Activated T-cell treated with anti-CD3 and anti-CD28 coated beads for 48 hours (primary cell): Measurements from ENCODE around the gene ECE1.

Experiments used
- DNase-seq: peaks from one replicate; pipeline ENCODE4 v3.0.0-alpha.2; 2020; ENCODE audit warnings: low read depth

The ECE1 gene

DNA sequence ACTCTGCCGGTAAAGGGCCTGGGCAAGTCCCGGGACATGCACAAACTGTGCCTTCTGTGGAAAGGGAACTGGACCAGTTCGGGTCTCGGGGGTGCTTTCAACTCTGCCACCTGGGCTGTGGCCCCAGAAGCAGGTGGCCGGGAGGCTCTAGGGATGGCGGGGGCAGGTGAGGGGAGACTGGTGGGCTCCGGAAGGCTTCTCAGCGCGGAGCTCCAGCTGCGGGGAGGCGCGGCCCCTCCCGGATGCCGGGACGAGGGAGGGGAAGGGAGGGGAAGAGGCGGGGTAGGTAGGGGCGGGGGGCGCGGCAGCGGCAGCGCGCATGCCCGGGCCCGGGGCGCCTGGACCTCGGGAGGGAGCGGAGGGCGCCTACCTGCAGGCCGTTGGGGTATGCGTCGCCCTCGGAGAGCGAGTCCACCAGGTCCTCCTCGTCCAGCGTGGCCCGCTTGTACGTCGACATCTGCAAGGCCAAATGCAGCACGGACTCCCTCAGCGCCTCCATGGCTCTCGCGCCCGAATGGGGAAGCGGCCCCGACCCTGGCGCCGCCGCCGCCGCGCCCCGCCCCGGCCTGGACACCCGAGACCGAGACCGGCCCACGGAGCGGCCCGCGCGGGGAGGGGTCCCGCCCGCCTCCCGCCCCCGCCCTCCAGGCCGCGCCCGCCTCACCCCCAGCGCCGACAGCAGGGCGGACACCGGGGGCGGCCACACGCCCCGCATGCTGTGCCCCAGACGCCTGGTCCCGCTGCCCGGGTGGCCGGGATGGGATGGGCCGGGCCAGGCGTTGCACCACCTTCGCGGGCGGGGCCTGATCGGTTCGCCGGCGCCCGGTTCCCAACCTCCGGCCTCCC lies at the start of gene ECE1:
Gene ECE1 (minus strand): TSS at position 764 of the 846 bp plus-strand sequence. CDS start 49 bp downstream, at position 715.
- peak; percentile 42 for DNase-seq

DNA sequence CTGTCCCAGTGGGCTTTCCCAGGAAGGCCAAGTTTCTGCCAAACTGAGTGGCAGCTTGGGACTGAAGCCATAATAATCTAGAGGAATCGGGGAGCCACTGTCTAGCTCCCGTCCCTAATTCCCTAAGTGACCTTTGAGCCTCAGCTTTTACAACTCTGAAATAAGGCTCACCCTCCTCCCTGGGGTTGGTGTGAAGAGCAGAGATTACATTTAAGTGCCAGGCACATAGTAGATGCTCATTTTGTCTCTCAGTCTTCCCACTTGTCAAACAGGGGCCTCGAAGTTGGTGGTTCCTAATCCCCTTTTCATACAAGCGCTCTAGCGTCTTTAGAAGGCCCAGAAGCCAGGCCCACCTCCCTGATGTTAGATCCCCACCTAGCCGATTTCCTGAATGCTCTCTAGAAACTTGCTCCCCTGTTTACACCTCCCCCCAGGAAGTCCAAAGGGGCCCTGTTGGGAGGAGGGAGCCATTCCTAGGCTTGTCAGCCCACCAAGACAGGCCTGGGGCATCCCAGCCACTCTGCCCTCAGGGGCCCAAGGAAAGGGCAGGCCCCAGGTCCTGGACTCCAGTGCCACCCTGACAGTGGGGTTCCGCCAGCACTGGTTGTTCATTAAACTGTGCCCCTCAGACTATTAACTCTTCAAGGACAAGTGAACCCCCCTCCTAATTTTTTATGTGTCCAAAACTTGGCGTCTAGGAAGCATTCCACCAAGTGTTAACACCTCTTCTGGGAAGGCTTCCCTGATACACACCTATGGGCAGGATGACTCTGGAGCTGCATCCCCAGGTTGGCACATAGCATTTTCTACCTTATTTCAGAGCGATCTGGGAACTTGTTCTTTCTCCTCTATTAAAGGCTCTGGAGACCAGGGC lies 49.3 kb upstream of the ECE1 start:
- DNase-seq = no peak

DNA sequence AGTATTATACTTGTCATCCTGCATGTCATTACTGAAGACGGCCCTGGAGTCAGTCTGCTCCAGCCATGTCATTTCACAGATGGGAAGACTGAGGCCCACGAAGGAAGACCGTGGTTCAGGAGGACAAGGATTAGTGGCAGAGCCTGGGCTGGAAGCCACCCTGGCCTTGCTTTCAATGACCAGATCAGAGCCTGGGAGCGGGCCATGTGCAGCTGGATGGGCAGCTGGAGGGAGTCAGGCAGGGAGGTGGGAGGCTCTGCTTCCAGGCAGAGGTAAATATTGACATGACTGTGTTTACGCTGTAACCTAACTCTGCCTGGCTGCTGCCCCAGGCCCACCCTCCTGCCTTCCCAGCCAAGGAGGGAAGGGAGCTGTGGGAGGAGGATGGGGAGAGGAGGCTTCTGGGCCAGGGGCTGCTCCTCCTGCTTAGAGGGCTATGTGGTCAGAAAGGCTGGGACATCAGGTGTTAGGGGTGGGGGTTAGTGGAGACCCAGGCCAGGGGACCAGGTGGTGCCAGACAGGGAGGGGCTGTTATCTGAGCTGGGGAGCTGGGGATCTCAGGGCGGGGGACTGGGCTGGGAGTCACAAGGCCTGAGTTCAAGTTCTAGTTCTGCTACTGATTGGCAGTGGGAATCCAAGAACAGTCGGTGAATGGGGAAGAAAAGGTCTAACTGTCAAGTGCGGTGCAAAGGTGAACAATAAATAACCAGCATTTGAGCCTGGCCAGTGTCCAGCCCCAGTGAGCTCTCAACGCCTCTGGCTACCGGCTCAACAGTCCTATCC lies 48.5 kb upstream of the ECE1 start:
- DNase-seq = no peak

DNA sequence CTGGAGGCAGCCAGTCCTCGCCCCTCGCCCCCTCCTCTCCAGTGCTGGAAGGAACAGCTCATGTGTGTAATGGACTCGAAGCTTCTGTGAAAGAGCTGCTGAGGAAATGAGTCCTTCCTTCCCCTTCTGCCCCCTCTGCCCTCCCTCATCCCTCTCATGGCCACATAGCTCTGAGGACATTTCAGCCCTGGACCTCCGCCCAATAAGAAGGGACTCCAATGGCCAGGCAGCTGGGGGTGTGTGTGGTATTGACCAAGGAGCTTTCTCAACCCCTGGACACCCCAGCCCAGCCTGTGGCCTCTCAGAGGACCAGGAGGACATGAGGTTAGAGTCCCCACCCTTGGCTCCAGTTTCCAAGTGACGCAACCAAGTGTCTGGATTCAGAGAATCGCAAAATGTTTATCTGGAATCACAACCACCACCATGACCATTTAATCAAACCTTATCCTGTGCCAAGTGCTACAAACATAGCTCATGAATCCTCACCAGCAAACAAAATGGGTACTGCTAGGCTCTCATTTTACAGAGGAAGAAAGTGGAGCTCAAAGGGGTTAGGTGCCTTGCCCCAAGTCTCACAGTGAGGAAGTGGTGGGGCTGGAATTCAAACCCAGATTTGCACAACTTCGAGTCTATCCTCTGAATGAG lies 47.8 kb upstream of the ECE1 start:
- DNase-seq = no peak

DNA sequence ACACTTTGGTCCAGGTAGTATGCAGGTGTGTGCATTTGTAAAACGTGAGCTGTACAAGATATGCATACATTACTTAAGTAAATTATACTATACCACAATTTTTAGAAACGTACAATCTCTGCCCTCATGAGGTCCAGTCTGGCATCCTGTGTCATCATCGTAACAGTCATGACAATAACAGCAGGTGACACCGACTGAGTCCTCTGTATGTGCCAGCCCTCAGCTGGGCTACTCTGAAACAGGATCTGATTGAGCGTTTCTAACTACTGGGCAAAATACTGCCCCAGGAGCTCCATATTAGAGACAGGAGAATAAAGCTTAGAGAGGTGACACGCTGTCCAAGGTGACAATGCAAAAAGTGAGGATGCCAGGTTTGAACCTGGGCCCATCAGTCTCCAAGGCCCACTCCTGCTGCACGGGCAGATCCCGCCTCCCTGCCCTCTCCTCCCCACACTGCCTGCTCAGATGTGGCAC lies 47.2 kb upstream of the ECE1 start:
- DNase-seq = no peak

DNA sequence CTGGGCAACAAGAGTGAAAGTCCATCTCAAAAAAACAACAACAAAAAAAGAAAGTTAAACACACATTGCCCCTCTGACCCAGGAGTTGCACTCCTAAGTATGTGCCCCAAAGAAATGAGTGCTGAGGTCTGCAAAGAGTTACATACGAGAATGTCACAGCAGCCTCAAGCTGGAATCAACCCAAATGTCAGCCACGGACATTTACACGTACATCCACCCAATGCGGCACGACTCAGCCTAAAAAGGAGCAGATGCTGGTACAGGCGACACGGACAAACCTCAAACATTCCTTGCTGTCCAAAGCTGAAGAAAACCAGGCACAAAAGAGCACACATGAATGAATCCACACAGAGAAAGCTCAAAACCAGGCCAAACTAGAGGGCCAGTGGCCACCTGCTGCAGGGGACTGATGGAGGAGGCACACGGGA lies 46.8 kb upstream of the ECE1 start:
- no peak for DNase-seq

DNA sequence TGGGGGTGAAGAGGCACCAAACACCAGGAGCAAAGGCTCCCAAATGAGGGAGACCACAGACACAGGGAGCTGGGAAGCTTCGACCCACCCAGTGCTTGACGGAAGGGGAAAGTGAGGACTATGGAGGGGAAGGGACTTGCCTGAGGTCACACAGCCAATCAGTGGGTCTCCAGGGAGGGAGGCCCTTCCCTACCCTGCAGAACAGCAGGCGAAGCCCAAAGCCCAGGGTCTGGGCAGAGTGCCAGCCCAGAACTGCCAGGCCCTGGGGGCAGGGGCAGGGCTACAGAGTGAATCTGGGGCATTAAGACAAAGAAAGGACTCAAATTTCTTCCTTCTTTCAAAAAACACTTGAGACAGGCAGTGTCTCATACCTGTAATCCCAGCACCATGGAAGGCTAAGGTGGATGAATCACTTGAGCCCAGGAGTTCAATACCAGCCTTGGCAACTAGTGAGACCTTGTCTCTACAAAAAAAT lies 45.5 kb upstream of the ECE1 start:
- DNase-seq = no peak

DNA sequence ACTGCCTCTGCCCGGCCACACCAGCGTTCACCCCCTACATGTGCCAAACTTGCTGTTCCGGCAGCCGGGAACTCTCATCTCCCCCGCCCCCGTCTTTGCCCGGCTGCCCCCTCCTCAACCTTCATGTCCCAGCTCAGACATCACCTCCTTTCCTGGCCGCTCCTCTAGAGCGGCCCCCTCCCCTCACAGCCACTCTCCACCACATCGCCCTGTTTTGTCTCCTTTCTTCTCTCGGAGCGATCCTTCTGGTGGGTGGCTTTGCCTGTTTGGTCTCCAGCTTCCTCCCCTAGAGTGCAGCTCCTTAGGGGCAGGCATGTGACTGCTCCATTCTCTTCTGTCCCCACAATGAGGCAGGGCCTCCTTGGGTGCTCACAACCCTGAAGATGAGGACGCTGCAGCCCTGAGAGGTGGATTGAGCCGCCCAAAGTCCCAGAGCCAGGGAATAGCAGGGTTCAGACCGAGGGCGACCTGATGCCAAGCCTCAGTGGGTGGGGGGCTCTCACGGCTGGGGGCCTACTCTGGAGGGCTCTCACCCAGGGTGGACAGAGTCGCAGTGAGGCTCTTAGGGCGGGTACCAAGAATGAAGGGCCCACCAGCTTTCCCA lies 44.9 kb upstream of the ECE1 start:
- no peak for DNase-seq

DNA sequence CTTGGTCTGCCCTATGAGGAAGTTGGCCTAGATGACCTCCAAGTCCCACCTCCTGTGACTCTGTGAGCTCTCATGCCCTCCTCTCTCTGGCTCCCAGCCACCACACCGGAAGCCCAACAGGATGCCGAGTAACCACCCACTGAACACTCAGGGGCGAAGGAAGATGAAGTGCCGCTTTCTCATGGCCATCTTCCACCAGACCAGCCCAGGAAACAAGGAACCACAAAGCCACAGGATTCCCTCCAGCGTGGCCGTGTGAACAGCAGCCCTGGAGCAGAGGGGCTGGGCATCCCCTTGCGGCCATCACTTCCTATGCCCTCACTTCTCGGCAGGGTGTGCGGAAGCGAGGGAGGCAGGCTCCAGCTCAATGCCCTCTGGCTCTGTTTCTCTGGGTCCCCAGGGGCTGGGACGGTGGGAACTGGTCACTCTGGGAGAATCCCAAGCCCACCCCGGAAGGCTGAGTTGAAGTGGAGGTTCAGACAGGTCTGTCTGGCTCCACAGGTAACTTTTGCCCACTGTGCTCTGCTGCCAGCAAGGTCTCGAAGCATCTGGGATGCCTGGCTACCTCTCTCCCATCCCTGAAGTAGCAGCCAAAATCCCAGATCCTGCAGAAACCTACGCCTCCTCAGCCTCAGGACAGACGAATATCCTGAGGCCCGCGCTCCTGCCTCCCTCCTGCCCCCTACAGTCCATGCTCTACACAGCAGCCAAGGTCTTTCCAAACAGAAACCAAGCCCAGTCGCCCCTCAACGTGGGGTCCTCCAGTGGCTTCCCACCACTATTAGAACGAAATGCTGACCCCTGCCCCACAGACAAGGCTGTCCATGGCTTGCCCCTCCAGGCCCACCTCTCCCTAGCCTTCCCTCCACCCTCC lies 44.2 kb upstream of the ECE1 start:
- peak; percentile 66 for DNase-seq

DNA sequence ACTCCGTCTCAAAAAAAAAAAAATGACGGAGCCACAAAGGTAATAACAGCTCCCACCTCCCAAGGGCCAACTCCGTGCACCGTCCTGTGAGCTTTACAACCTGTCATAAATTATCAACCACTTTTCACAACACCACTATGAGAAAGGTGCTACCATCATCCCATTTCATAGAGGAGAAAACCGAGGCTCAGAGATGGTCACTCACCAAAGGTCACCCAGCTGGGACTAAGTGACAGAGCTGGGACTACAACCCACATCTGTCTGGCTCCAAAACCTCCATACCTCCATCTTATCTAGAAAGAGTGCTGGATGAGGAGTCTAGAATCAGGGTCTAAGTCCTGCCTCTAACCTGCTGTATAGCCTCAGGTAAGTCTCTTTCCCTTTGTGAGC lies 43.6 kb upstream of the ECE1 start:
- DNase-seq = no peak

DNA sequence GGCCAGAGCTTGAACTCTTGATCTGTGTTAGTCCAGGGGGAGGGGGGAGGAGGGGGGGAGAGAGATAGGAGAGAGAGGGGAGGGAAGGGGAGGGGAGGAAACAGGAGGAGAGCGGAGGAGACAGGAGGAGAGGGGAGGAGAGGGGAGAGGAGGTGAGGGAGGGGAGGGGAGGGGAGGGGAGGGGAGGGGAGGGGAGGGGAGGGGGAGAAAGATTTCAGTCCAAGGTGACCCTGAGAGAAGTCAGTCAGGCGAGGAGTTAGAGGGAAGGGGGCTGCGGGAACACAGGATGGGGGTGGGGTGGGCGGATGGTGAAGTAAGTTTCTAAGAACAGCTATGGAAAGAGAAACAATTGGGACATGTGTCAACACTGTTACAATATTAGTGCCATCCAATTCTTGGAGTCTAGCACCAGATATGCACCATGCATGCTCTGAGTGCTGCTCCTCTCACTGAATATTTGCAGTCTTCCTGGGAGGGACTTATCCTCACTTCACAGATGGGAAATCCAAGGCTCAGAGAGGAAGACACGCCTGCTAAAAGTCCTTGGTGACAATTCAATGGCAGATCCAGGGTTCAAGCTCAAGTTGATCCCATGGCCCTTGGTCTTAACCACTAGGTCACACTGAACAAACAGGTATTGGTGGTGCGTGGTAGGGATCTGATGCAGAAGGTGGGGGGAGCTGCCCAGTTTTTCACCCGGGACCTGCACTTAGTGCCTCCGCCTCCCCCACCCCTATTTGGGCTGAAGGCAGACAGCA lies 42.5 kb upstream of the ECE1 start:
- no peak for DNase-seq

DNA sequence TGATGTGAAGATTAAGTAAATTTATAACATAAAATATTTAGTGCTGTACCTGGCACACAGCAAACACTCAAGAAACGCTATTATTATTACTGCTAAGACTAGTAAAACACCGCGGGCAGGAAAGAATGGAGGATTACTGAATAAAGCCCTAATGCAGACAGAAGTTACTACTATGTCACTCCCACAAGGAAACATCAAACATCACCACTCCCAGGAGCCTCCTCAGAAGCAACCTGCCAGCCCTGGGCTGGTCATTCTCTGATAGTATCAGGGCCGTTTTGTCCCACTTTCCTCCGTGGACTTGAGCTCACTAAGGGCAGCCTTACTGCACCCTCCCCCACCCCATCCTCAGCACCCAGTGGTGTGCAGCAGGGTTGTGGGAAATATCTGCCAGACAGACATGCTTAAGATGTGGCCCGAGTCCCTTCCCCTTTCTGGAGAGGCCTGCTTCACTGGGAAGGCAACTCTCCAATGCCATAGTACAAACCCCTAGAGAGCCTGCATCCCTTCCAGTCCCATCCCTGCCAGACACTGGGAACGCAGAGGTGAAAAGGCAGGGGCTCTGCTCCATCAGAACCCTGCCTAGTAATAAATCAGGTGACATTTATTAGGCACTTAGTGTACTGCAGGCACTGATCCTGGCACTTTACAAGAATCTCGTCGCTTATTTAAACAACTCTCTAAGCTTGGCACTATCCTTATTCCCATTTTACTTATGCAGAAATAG lies 41.7 kb upstream of the ECE1 start:
- DNase-seq = no peak

DNA sequence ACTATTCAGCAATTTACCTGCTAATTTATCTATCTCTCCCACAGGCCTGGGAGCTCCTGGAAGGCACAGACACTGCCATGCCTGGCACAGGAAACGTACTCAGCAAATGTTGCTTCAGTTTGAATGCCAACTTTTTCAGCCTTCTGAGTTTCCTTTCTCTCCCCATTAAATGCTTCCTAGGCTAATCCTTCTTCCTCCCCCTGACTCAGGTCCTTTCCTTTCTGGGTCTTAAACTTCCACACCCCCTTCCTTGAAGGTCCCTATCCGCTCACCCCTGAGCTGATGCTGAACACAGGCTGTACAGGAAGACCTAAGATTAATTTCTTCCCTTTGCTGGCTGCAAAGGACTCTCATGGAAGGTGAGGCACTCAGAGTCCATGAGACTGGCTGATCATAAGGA lies 40.3 kb upstream of the ECE1 start:
- no peak for DNase-seq

DNA sequence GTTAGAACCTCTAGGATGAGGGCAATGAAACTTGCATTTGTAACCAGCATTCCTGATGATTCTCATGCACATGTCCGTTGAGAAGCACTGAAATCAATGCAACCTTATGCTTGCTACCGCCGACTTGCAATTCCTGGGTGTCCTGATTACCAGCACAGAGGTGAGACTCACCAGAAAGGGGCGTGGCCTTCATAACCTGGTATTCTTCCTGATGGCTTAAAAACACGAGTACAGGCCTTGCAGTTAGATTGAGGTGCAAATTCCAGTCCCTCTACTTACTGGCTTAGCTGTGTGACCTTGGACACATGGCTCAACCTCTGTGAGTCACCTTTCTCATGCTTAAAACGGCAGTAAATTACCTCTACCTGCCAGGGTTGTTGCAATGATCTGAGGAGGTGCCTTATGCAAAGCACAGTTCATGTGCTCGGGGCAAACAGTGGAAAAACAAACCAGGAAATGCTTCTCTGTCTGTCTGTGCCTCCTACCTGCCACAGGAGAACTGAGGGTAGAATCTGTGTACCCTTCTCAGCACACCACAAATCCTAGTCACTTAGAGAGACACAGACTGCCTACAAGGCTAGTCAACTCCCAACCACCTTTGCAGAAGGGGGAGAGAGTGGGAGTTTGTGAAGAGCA lies 39.1 kb upstream of the ECE1 start:
- no peak for DNase-seq

DNA sequence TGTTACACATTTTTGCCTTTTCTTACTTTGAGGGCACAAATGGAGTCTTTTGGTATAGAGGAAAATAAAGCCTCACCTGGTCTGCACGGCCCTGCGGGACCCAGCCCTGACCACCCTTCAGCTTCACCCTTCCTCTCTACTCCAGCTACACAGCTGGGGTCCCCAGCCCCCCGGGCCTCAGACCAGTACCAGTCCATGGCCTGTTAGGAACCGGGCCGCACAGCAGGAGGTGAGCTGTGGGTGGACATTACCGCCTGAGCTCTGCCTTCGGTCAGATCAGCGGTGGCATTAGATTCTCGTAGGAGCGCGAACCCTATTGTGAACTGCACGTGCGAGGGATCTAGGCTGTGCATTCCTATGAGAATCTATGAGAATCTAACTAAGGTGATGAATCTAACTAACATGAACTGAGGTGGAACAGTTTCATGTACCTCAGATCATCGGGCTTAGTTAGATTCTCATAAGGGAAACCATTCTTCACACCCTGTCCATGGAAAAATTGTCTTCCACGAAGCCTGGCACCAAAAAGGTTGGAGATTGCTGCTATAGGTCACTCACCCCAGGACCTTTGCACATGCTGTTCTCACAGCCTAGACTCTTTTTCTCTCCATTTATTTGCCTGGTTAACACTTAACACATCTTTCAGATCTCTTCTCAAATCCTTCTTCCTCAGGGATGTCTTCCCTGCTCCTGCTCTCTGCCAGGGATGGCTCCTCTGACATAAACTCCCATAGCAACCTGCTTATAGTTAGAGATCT lies 37.5 kb upstream of the ECE1 start:
- DNase-seq = no peak

DNA sequence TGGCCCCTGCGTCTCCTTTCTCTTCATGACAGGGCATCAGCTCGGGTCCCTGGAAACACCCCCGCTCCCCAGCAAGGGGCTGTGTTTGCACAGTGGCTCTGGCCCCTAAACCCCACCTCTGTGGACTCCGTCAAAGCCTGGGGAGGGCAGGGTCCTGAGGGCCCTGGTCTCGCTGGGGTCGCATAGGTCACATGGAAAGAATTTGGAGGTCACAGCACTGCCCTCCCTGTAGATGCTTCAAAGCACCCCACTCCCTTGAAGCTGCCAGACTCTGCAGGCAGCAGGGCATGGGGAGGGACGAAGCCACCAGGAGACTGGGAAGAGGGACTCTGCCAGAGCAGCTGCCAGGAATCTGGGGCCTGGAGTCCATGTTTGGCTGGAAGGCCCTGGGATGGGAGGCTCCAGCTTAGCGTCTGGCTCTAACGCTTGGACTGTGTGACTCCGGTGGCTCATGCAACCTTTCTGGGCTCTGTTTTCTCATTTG lies 36.6 kb upstream of the ECE1 start:
- no peak for DNase-seq

DNA sequence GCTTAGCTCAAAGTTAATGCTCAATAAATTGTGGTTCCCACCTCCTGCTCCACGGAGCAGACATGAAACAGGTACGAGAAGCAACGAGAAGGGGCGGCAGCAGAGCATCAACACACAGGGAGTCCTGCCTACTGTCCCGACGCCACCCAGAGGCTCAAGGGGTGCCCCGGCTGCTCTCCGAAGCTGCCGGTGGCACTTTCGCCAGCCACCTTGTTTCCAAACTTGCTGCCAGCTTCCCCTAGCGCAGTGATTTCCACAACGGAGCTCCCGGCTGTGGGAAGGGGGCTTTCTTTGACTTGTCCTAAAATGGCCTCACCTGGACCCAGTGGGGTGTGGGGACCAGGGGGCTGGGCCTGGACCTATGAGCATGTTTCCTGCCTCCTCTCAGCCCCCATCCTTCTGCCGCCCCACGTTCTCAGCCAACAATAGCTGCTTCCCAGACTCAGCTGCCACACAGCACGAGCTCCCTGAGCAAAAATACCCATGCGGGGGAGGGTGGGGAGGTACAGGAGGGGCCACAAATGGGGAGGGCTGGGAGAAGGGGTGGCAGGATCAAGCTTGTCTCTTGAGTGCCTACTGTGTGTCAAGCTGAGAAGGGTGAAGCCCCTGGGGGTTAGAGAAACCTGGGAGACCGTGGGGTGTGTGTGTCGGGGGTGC lies 35.6 kb upstream of the ECE1 start:
- DNase-seq = no peak
